GM13977 (cell line): ENCODE measurements around the gene NKD1.
A peak's percentile ranks its signal among the peaks of the same experiment; 100 is the strongest.

Experiments used
- DNase-seq: peaks from one replicate; pipeline ENCODE4 v3.0.0; 2012; ENCODE audit warnings: low spot score
- in situ Hi-C: fragments of 300-500 bp; cut with MboI; formaldehyde crosslinking; loops from one replicate; pipeline ENCODE4 v1.12.0; 2022; ENCODE audit warnings: low sequenced_read_pairs, low pct_unique_long_range_greater_than_20kb, mixed read lengths, inconsistent platforms; ENCODE audit not compliant: unreplicated experiment
- TF ChIP-seq, protein P1 (sequence below): IDR thresholded peaks from 2 replicates; pipeline ENCODE4 v1.5.1; 2012; ENCODE audit warnings: mild to moderate bottlenecking, control low read depth; ENCODE audit not compliant: insufficient read depth; ENCODE audit errors: extremely low read depth, missing control alignments

The NKD1 gene

GRCh38 chr16:50591800-50592771 is 43.9 kb downstream of the NKD1 start:
- TF ChIP-seq, protein P1, sequence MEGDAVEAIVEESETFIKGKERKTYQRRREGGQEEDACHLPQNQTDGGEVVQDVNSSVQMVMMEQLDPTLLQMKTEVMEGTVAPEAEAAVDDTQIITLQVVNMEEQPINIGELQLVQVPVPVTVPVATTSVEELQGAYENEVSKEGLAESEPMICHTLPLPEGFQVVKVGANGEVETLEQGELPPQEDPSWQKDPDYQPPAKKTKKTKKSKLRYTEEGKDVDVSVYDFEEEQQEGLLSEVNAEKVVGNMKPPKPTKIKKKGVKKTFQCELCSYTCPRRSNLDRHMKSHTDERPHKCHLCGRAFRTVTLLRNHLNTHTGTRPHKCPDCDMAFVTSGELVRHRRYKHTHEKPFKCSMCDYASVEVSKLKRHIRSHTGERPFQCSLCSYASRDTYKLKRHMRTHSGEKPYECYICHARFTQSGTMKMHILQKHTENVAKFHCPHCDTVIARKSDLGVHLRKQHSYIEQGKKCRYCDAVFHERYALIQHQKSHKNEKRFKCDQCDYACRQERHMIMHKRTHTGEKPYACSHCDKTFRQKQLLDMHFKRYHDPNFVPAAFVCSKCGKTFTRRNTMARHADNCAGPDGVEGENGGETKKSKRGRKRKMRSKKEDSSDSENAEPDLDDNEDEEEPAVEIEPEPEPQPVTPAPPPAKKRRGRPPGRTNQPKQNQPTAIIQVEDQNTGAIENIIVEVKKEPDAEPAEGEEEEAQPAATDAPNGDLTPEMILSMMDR: no peak
- in situ Hi-C loops: no loop called here
- DNase-seq: no peak

GRCh38 chr16:50592996-50593395 is 44.8 kb downstream of the NKD1 start:
- in situ Hi-C loops: no loop called here
- TF ChIP-seq, protein P1: no peak
- no peak for DNase-seq

GRCh38 chr16:50593410-50594150 is 45.4 kb downstream of the NKD1 start:
- TF ChIP-seq, protein P1: peak; percentile 13
- in situ Hi-C loops: no loop called here

GRCh38 chr16:50594308-50595260 is 46.4 kb downstream of the NKD1 start:
- in situ Hi-C loops: no loop called here
- DNase-seq: no peak
- TF ChIP-seq, protein P1: no peak

More at GRCh38 chr16:50593410-50594150, 45.4 kb downstream of the NKD1 start:
- DNase-seq: no peak

DNA sequence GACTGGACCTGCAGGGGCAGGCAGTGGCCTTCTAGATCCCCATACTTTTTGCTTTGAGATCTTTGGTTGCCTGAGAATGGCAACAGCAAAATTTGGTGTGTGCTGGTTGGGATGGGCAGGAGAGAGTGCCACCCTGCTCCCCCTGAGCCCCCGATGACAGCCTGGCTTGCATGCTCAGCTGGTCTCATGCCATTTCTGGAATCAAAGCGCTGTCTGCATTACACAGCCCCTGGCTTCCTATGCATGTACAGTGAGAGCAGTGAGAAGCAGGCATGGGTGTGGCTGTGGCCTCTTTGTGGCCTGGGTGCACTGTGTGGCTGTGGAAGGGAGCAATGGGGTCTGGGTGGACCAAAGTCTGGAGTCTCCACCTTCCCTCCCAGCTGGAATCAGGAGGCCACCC is 47.7 kb downstream of the NKD1 start:
- in situ Hi-C loops: no loop called here
- DNase-seq: no peak
- TF ChIP-seq, protein P1: no peak
